Body of pancreas (tissue), 4 donors: ENCODE data around the gene PCDHGA3. TPM values are rescaled to one million over a fixed set of nuclear protein-coding genes. Genes with fewer than 3 reads are reported as not detected.
"Not testable (repeated sequence)": the region's sequence is repeated elsewhere in the genome, so short reads cannot be mapped to it uniquely, and the experiment has no call there.

Experiments
- ATAC-seq: fragments of 150-250 bp; one replicate; pipeline ENCODE4 v1.9.1; 2016
- DNase-seq, 4 donors: peaks; one replicate each; pipeline ENCODE4 v3.0.0-alpha.2; 2019
- H3K27ac ChIP-seq, 4 donors: fragments of 200-600 bp; sonication (generic); 1 replicate in 3 of 4; 2 replicates in 1 of 4; pipeline versions ENCODE4 v1.5.1 to v1.6.1; 2016 to 2019; ENCODE audit warnings: mild to moderate bottlenecking in 1 of 4, mixed read lengths in 1 of 4, moderate library complexity in 1 of 4
- H3K27me3 ChIP-seq, 2 donors: fragments of 200-600 bp; sonication (generic); one replicate each; pipeline ENCODE4 v1.6.0; 2016; ENCODE audit warnings: mild to moderate bottlenecking in 1 of 2
- H3K36me3 ChIP-seq, 2 donors: fragments of 200-600 bp; sonication (generic); replicated peaks in 1 of 2; 2 replicates each; pipeline ENCODE4 v1.5.1; 2016; ENCODE audit warnings: low read depth in 2 of 2; ENCODE audit not compliant: insufficient read depth in 1 of 2
- H3K4me1 ChIP-seq: fragments of 200-600 bp; sonication (generic); one replicate; pipeline ENCODE4 v1.6.0; 2016
- H3K4me3 ChIP-seq, 2 donors: fragments of 200-600 bp; sonication (generic); 1 replicate in 1 of 2; 2 replicates in 1 of 2; pipeline ENCODE4 v1.5.1; 2016 to 2019
- H3K9me3 ChIP-seq, 3 donors: fragments of 200-600 bp; sonication (generic); 1 replicate in 2 of 3; 2 replicates in 1 of 3; pipeline ENCODE4 v1.5.1; 2016
- POLR2A ChIP-seq, 3 donors: fragments of 450-650 bp; IDR thresholded peaks; one replicate each; pipeline ENCODE4 v1.6.1; 2016; ENCODE audit warnings: antibody characterized with exemption in 3 of 3, mild to moderate bottlenecking in 2 of 3
- WGBS, 2 donors: methylation state at CpG; one replicate each; pipeline ENCODE4 v1.1.5; 2017; 5-methylcytosine and 5-hydroxymethylcytosine counted together
- intact Hi-C: fragments of 100-400 bp; cut with DNase I; formaldehyde crosslinking; loops from one replicate; pipeline ENCODE4 v1.15.1; 2023
- total RNA-seq, 2 donors: library from RNA; depleted of rRNA; stranded (reverse); fragments of >200 nt; gene quantifications; one replicate each; pipeline ENCODE4 v1.1.0, GENCODE V29; 2016
- TF ChIP-seq, protein P1 (sequence below), 7 experiments: fragments of 450-650 bp in 4 of 7; fragments of 200-600 bp in 3 of 7; sonication (generic) in 3 of 7; IDR thresholded peaks; one replicate each; pipeline ENCODE4 v1.5.1; 2016 to 2019; ENCODE audit warnings: antibody characterized with exemption in 7 of 7

The PCDHGA3 gene
- total RNA-seq, 2 donors from 2014 or later = 4.2 to 11.2 TPM

GRCh38 chr5:141338538-141339306 lies 4.9 kb upstream of the PCDHGA3 start, which contains the start of gene PCDHGA2:
Gene PCDHGA2 (plus strand): TSS chr5:141338760.
- intact Hi-C loops = no loop called here
- H3K27me3 ChIP-seq = no peaks in the 10 kb centered on the region
- 5 to 16% methylated on average over 26 to 27 of the region's 27 CpGs for WGBS, 2 donors
- no peak within 1 kb of the TSS for H3K4me3 ChIP-seq
- no peaks in the 10 kb centered on the region for H3K4me1 ChIP-seq
- no peaks in the 10 kb centered on the region for H3K36me3 ChIP-seq
- no peak for ATAC-seq
- TF ChIP-seq, protein P1, sequence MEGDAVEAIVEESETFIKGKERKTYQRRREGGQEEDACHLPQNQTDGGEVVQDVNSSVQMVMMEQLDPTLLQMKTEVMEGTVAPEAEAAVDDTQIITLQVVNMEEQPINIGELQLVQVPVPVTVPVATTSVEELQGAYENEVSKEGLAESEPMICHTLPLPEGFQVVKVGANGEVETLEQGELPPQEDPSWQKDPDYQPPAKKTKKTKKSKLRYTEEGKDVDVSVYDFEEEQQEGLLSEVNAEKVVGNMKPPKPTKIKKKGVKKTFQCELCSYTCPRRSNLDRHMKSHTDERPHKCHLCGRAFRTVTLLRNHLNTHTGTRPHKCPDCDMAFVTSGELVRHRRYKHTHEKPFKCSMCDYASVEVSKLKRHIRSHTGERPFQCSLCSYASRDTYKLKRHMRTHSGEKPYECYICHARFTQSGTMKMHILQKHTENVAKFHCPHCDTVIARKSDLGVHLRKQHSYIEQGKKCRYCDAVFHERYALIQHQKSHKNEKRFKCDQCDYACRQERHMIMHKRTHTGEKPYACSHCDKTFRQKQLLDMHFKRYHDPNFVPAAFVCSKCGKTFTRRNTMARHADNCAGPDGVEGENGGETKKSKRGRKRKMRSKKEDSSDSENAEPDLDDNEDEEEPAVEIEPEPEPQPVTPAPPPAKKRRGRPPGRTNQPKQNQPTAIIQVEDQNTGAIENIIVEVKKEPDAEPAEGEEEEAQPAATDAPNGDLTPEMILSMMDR (IDR thresholded peaks at IDR 0.05) = peak in 5 of 7 experiments; percentile 26 to 50 (median 40)
- TF ChIP-seq POLR2A (IDR thresholded peaks at IDR 0.05) = no peak
- no peak within 1 kb of the TSS for H3K27ac ChIP-seq
- DNase-seq = peak in 3 of 4 donors; percentile 27 to 51 (median 37)
- peaks cover 0 to 47% (median 0%) of the 10 kb centered on the region in 3 donors for H3K9me3 ChIP-seq

- H3K36me3 ChIP-seq, intact Hi-C loops, H3K4me1 ChIP-seq, H3K4me3 ChIP-seq, H3K27me3 ChIP-seq, H3K27ac ChIP-seq, ATAC-seq, DNase-seq: not testable (repeated sequence)
- H3K9me3 ChIP-seq = peaks cover 0 to 55% (median 4%) of the 10 kb centered on the region in 3 donors
- WGBS, 2 donors = 42 to 72% methylated on average over 14 to 45 of the region's 45 CpGs
Measured at GRCh38 chr5:141340781-141341354, 2.8 kb upstream of the PCDHGA3 start.

DNA sequence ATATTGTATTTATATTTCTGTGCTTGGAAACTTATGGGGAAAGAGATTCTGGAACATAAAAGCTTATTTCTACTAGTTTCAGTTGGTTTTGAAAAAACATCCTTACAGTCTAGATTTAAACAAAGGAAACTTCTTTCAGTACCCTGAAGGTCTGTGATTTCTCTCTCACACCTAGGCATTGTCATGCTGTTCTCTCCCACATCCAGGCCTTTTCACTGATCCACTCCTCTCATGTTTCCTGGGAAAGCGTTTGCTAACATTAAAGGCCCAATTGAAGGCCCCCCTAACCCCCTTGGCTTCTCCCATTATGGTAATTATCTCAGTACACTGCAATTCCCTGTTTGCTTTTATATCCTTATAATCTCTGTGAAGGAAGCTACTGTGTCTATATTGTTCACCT lies 856 bp upstream of the PCDHGA3 start:
- no peak overlapping the region for H3K27ac ChIP-seq
- intact Hi-C loops = no loop called here
- 8 to 24% methylated on average over 1 of the region's 1 CpG for WGBS, 2 donors
- no peak for DNase-seq
- no peaks in the 10 kb centered on the region for H3K36me3 ChIP-seq
- H3K27me3 ChIP-seq = no peaks in the 10 kb centered on the region
- no peaks in the 10 kb centered on the region for H3K4me1 ChIP-seq
- TF ChIP-seq, protein P1 (IDR thresholded peaks at IDR 0.05) = no peak
- TF ChIP-seq POLR2A (IDR thresholded peaks at IDR 0.05) = no peak
- ATAC-seq = no peak
- H3K9me3 ChIP-seq = peaks cover 0 to 50% (median 4%) of the 10 kb centered on the region in 3 donors
- no peak overlapping the region for H3K4me3 ChIP-seq

DNA sequence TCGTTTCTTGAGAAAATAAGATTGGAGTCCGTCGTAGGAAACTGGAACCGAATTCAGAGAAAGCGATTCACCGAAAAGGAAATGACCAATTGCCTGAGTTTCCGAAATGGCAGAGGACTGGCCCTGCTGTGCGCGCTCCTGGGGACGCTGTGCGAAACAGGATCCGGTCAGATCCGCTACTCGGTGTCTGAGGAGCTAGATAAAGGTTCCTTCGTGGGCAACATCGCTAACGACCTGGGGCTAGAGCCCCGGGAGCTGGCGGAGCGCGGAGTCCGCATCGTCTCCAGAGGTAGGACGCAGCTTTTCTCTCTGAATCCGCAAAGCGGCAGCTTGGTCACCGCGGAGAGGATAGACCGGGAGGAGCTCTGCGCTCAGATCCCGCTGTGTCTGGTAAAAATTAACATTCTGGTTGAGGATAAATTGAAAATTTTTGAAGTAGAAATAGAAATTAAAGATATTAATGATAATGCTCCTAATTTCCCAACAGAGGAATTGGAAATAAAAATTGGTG lies 379 bp downstream of the PCDHGA3 start:
- 21 to 30% methylated on average over 30 to 31 of the region's 31 CpGs for WGBS, 2 donors
- intact Hi-C loops = no loop called here
- peaks cover 0 to 38% (median 4%) of the 10 kb centered on the region in 3 donors for H3K9me3 ChIP-seq
- TF ChIP-seq POLR2A (IDR thresholded peaks at IDR 0.05) = no peak
- H3K4me1 ChIP-seq = no peaks in the 10 kb centered on the region
- H3K27ac ChIP-seq = no peak overlapping the region
- H3K4me3 ChIP-seq = no peak overlapping the region
- H3K27me3 ChIP-seq = no peaks in the 10 kb centered on the region
- ATAC-seq (no peak), DNase-seq (no peak)
- no peaks in the 10 kb centered on the region for H3K36me3 ChIP-seq

DNA sequence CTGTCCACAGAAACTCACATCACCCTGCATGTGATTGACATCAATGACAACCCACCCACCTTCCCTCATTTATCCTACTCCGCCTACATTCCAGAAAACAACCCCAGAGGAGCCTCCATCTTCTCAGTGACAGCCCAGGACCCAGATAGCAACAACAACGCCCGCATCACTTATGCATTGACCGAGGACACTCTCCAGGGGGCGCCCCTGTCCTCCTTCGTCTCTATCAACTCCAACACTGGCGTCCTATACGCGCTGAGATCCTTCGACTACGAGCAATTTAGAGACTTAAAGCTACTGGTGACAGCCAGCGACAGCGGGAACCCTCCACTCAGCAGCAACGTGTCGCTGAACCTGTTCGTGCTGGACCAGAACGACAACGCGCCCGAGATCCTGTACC lies 1.7 kb downstream of the PCDHGA3 start:
- Histone ChIP-seq H3K36me3 (no peaks in the 10 kb centered on the region), H3K27me3 (no peaks in the 10 kb centered on the region), H3K4me1 (no peaks in the 10 kb centered on the region), H3K9me3 (peaks cover 0 to 30% (median 4%) of the 10 kb centered on the region in 3 donors), H3K27ac (no peak overlapping the region), H3K4me3 (no peak overlapping the region)
- DNase-seq (no peak), ATAC-seq (no peak)
- WGBS, 2 donors = 24 to 48% methylated on average over 16 to 20 of the region's 20 CpGs
- intact Hi-C loops = no loop called here
- TF ChIP-seq, protein P1 (IDR thresholded peaks at IDR 0.05) = no peak
- TF ChIP-seq POLR2A (IDR thresholded peaks at IDR 0.05) = no peak

DNA sequence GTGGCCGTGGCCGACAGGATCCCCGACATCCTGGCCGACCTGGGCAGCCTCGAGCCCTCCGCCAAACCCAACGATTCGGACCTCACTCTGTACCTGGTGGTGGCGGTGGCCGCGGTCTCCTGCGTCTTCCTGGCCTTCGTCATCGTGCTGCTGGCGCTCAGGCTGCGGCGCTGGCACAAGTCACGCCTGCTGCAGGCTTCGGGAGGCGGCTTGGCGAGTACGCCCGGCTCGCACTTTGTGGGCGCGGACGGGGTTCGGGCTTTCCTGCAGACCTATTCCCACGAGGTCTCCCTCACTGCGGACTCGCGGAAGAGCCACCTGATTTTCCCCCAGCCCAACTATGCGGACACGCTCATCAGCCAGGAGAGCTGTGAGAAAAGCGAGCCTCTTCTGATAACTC lies 2.4 kb downstream of the PCDHGA3 start:
- peaks cover 0 to 30% (median 4%) of the 10 kb centered on the region in 3 donors for H3K9me3 ChIP-seq
- intact Hi-C loops = not testable (repeated sequence)
- 24 to 39% methylated on average over 8 to 24 of the region's 35 CpGs for WGBS, 2 donors

More for the DNA sequence above, 2.4 kb downstream of the PCDHGA3 start:
- H3K36me3 ChIP-seq, H3K27me3 ChIP-seq, H3K27ac ChIP-seq, ATAC-seq, DNase-seq, H3K4me3 ChIP-seq, H3K4me1 ChIP-seq: not testable (repeated sequence)
